K562 (cell line): ENCODE data around the gene BRICD5. TPM values are rescaled to one million over a fixed set of nuclear protein-coding genes. Genes with fewer than 3 reads are reported as not detected.

Source experiments
- ATAC-seq: fragments of 200-7000 bp; cut with Tn5 transposase; 3 replicates; pipeline ENCODE4 v1.9.1; 2020; ENCODE audit warnings: moderate library complexity
- BruUV-seq: library from RNA; stranded (reverse); fragments of 400-500 nt; replicated peaks from 2 replicates; lab custom pipeline; 2021; lab: Mats Ljungman, UMichigan
- CTCF ChIA-PET: fragments of 300-600 bp; formaldehyde crosslinking; extraction: SDS; loops from one replicate; lab custom pipeline; 2021; ENCODE audit warnings: low intra/inter-chr PET ratio; lab: Yijun Ruan, JAX
- POLR2A ChIA-PET: fragments of 300-600, 350-650 bp; sonication (Branson Sonifier 250); formaldehyde crosslinking; extraction: SDS; loops from one replicate; lab custom pipeline; 2021; ENCODE audit warnings: antibody characterized with exemption, inconsistent platforms; lab: Yijun Ruan, JAX
- DNase-seq, 4 experiments: peaks; one replicate each; pipeline versions ENCODE4 v3.0.0 to v3.0.0-alpha.2; 2011 to 2018; ENCODE audit warnings: low spot score in 3 of 4, mixed read lengths in 3 of 4; ENCODE audit errors: extremely low read depth in 1 of 4
- FAIRE-seq: peaks from 2 replicates; lab custom pipeline; 2011; peaks lifted over from hg19 to GRCh38; lab: Jason Lieb, UNC
- H2AFZ ChIP-seq: 2 replicates; pipeline ENCODE4 v1.6.0; 2011; ENCODE audit warnings: low read depth, low read length, control low read depth, inconsistent platforms
- H3K27ac ChIP-seq: fragments of 200-600 bp; 3 replicates; pipeline ENCODE4 v1.8.0; 2011; ENCODE audit warnings: low read depth, mild to moderate bottlenecking, control low read depth, inconsistent platforms, low read length, moderate library complexity, mixed read lengths; ENCODE audit errors: extremely low read depth
- H3K27me3 ChIP-seq, 2 experiments: fragments of 300-600 bp in 1 of 2; 2 replicates in 1 of 2; 3 replicates in 1 of 2; pipeline versions ENCODE4 v1.6.0 to v1.8.0; 2011; ENCODE audit warnings: inconsistent platforms in 2 of 2, low read length in 2 of 2, mild to moderate bottlenecking in 1 of 2, mixed read lengths in 1 of 2, moderate library complexity in 1 of 2; ENCODE audit not compliant: control insufficient read depth in 2 of 2, insufficient read depth in 2 of 2
- H3K36me3 ChIP-seq: fragments of 300-600 bp; 3 replicates; pipeline ENCODE4 v1.8.0; 2011; ENCODE audit warnings: mild to moderate bottlenecking, low read length, inconsistent platforms; ENCODE audit not compliant: control insufficient read depth, insufficient read depth
- H3K4me1 ChIP-seq, 2 experiments: fragments of 200-600 bp in 1 of 2; replicated peaks in 1 of 2; 2 replicates in 1 of 2; 3 replicates in 1 of 2; pipeline versions ENCODE4 v1.5.1 to v1.8.0; 2011; ENCODE audit warnings: inconsistent platforms in 2 of 2, low read length in 2 of 2, mild to moderate bottlenecking in 1 of 2, mixed read lengths in 1 of 2, moderate library complexity in 1 of 2; ENCODE audit not compliant: control insufficient read depth in 2 of 2, insufficient read depth in 2 of 2
- H3K4me2 ChIP-seq: 2 replicates; pipeline ENCODE4 v1.6.1; 2011; ENCODE audit warnings: low read length, control low read depth, inconsistent platforms, mixed read lengths; ENCODE audit not compliant: insufficient read depth
- H3K4me3 ChIP-seq: fragments of 200-600 bp; sonication (generic), shearing (Covaris generic); 2 replicates; pipeline ENCODE4 v1.5.1; 2016; ENCODE audit warnings: control low read depth, inconsistent platforms
- H3K79me2 ChIP-seq: fragments of 200-600 bp; 3 replicates; pipeline ENCODE4 v1.8.0; 2011; ENCODE audit warnings: low read length, inconsistent platforms; ENCODE audit not compliant: control insufficient read depth, insufficient read depth
- H3K9ac ChIP-seq, 2 experiments: 2 replicates each; pipeline versions ENCODE4 v1.6.0 to v1.6.1; 2011; ENCODE audit warnings: low read depth in 2 of 2, low read length in 2 of 2, control low read depth in 1 of 2, inconsistent platforms in 1 of 2, mild to moderate bottlenecking in 1 of 2, mixed read lengths in 1 of 2; ENCODE audit not compliant: insufficient read depth in 1 of 2
- H3K9me1 ChIP-seq: one replicate; pipeline ENCODE4 v1.6.0; 2011; ENCODE audit warnings: inconsistent platforms, mild to moderate bottlenecking, low read length, moderate library complexity; ENCODE audit not compliant: control insufficient read depth, insufficient read depth
- H3K9me3 ChIP-seq: replicated peaks from 2 replicates; pipeline ENCODE4 v1.5.1; 2011; ENCODE audit warnings: low read depth, low read length, inconsistent platforms; ENCODE audit not compliant: control insufficient read depth, insufficient read depth
- H4K20me1 ChIP-seq: replicated peaks from 2 replicates; pipeline ENCODE4 v1.6.1; 2011; ENCODE audit warnings: low read length, inconsistent platforms, mixed read lengths; ENCODE audit not compliant: control insufficient read depth, insufficient read depth
- CCNT2 ChIP-seq: IDR thresholded peaks from 2 replicates; pipeline ENCODE4 v1.6.1; 2011; ENCODE audit warnings: borderline replicate concordance, low read depth, mild to moderate bottlenecking, moderate library complexity, mixed read lengths, low read length; ENCODE audit not compliant: insufficient read length; ENCODE audit errors: extremely low read depth
- ESRRB ChIP-seq: fragments of 250-450 bp; sonication (Bioruptor Pico); IDR thresholded peaks from 2 replicates; pipeline ENCODE4 v1.5.0; 2020; ENCODE audit warnings: mild to moderate bottlenecking, moderate library complexity, borderline replicate concordance
- FOXA3 ChIP-seq, 2 experiments: fragments of 450-650 bp in 1 of 2; sonication (generic) in 1 of 2; formaldehyde crosslinking; IDR thresholded peaks in 1 of 2; conservative IDR thresholded peaks in 1 of 2; 2 replicates each; pipeline versions ENCODE4 v1.4.0 to v1.8.0; 2020 to 2022; ENCODE audit warnings: mild to moderate bottlenecking in 2 of 2, missing genetic modification reagents in 1 of 2
- NKRF ChIP-seq: fragments of 450-650 bp; IDR thresholded peaks from 2 replicates; pipeline ENCODE4 v1.6.1; 2016; ENCODE audit warnings: borderline replicate concordance
- RAD21 ChIP-seq, 2 experiments: fragments of 250-450 bp in 1 of 2; fragments of 450-650 bp in 1 of 2; sonication (Bioruptor Pico) in 1 of 2; formaldehyde crosslinking in 1 of 2; IDR thresholded peaks in 1 of 2; conservative IDR thresholded peaks in 1 of 2; 2 replicates each; pipeline versions ENCODE4 v1.4.0 to v1.8.0; 2020 to 2022; ENCODE audit warnings: mild to moderate bottlenecking in 2 of 2, moderate library complexity in 1 of 2
- SIN3A ChIP-seq, 2 experiments: fragments of 150-350 bp in 1 of 2; IDR thresholded peaks; 2 replicates each; pipeline ENCODE4 v1.6.1; 2011 to 2016; ENCODE audit warnings: borderline replicate concordance in 2 of 2, low read depth in 2 of 2, low read length in 2 of 2, mild to moderate bottlenecking in 2 of 2, moderate library complexity in 2 of 2; ENCODE audit not compliant: control insufficient read depth in 1 of 2
- SMAD4 ChIP-seq: fragments of 250-450 bp; sonication (Bioruptor Pico); conservative IDR thresholded peaks from 2 replicates; pipeline ENCODE4 v1.8.0; 2021; ENCODE audit warnings: inconsistent platforms, mild to moderate bottlenecking, moderate library complexity
- SMARCA5 ChIP-seq: fragments of 450-650 bp; IDR thresholded peaks from 2 replicates; pipeline ENCODE4 v1.6.1; 2016
- SMC3 ChIP-seq: conservative IDR thresholded peaks from 2 replicates; pipeline ENCODE4 v1.6.1; 2011; ENCODE audit warnings: low read depth, low read length, improper control_type of control experiment; ENCODE audit not compliant: insufficient read depth
- SREBF2 ChIP-seq: sonication (generic); formaldehyde crosslinking; IDR thresholded peaks from 2 replicates; pipeline ENCODE4 v1.4.0; 2020; ENCODE audit warnings: mild to moderate bottlenecking, missing genetic modification reagents
- STAG1 ChIP-seq: sonication (generic); formaldehyde crosslinking; IDR thresholded peaks from 2 replicates; pipeline ENCODE4 v1.5.0; 2020; ENCODE audit warnings: missing genetic modification reagents, borderline replicate concordance
- TEAD1 ChIP-seq, 2 experiments: fragments of 450-650 bp in 1 of 2; sonication (generic) in 1 of 2; formaldehyde crosslinking; IDR thresholded peaks; 2 replicates each; pipeline versions ENCODE4 v1.4.0 to v1.8.0; 2020 to 2022; ENCODE audit warnings: mild to moderate bottlenecking in 2 of 2, missing genetic modification reagents in 1 of 2
- TEAD4 ChIP-seq, 2 experiments: sonication (generic) in 1 of 2; formaldehyde crosslinking in 1 of 2; IDR thresholded peaks; 2 replicates each; pipeline versions ENCODE4 v1.6.1 to v1.8.0; 2012 to 2022; ENCODE audit warnings: borderline replicate concordance in 1 of 2, inconsistent platforms in 1 of 2, low read length in 1 of 2, mild to moderate bottlenecking in 1 of 2, missing genetic modification reagents in 1 of 2
- ZNF134 ChIP-seq: fragments of 250-450 bp; sonication (Bioruptor Pico); conservative IDR thresholded peaks from 2 replicates; pipeline ENCODE4 v1.4.0; 2020
- ZNF217 ChIP-seq: sonication (generic); formaldehyde crosslinking; IDR thresholded peaks from 2 replicates; pipeline ENCODE4 v1.8.0; 2022; ENCODE audit warnings: mild to moderate bottlenecking, missing genetic modification reagents
- WGBS: fragments of 100-300 bp; shearing (Covaris generic); methylation state at CpG from one replicate; pipeline ENCODE4 v1.1.6; 2016; ENCODE audit warnings: low coverage, mixed read lengths; ENCODE audit not compliant: insufficient coverage; ENCODE audit errors: missing lambda C conversion rate; 5-methylcytosine and 5-hydroxymethylcytosine counted together
- in situ Hi-C: fragments of 300-500 bp; cut with MboI; formaldehyde crosslinking; loops from 4 replicates; pipeline ENCODE4 v1.15.0; 2018; ENCODE audit warnings: inconsistent platforms, mixed read lengths
- intact Hi-C: fragments of 100-400 bp; cut with micrococcal nuclease; formaldehyde crosslinking; loops from 2 replicates; pipeline ENCODE4 v1.14.2; 2022
- polyA plus RNA-seq, 8 experiments: library from polyadenylated mRNA; depleted of rRNA in 4 of 8; stranded (reverse) in 5 of 8; unstranded in 3 of 8; fragments of >200 nt; fragmentation: Nextera tagmentation in 2 of 8; fragmentation: Illumina TruSeq in 1 of 8; extraction: Ambion mirVana in 2 of 8; extraction: Trizol in 1 of 8; gene quantifications; 2 replicates each; pipeline versions ENCODE4 v1.2.1 to v1.2.3, GENCODE V29; 2011 to 2014; ENCODE audit warnings: inconsistent platforms in 1 of 8, missing spikeins in 1 of 8
- total RNA-seq, 7 experiments: library from RNA; depleted of rRNA in 6 of 7; stranded (reverse); fragments of >200 nt in 6 of 7; fragmentation: Illumina TruSeq in 2 of 7; extraction: Trizol in 2 of 7; gene quantifications; 2 replicates each; pipeline versions ENCODE4 v1.2.1 to v1.2.3, GENCODE V29; 2011 to 2021; ENCODE audit warnings: low replicate concordance in 1 of 7

The BRICD5 gene
- total and polyA plus RNA-seq, 9 of the 15 experiments (the other 6 are each of a cell fraction or from before 2014, with no cell fraction given): 0.24 to 15.1 (median 2.4) TPM; not detected in 1

GRCh38 chr16:2223942-2224486 lies 13.4 kb upstream of the BRICD5 start:
- 0% methylated on average over 18 of the region's 22 CpGs for whole genome bisulfite sequencing
- Histone ChIP-seq H3K9me3 (no peaks in the 10 kb centered on the region), H3K4me1 (peaks cover 11 to 61% of the 10 kb centered on the region in 2 experiments; a peak in 3 of 5 replicates), H3K9ac (peak overlapping the region; percentile 91 to 98), H3K79me2 (peaks cover 53% of the 10 kb centered on the region), H3K4me2 (peak overlapping the region; percentile 77), H3K27ac (peak overlapping the region; percentile 82), H4K20me1 (peaks cover 11% of the 10 kb centered on the region), H3K27me3 (no peaks in the 10 kb centered on the region), H3K36me3 (peaks cover 38% of the 10 kb centered on the region; the same call in 1 of the 3 replicates), H3K9me1 (no peaks in the 10 kb centered on the region), H3K4me3 (peak overlapping the region; percentile 87), H2AFZ (peak overlapping the region; percentile 80)
- intact Hi-C loops (loop anchor here (1.0 kb wide), 1 partner anchor 27 kb away; the partner anchor contains the start of gene ECI1), in situ Hi-C loops (no loop called here)
- BruUV-seq: TSS peak; percentile 73
- ChIA-PET CTCF (no interaction called here), POLR2A (interaction anchor here (0.6 to 5.0 kb wide), 11 partner anchors 8 to 259 kb away, joined by 3 to 29 read pairs (median 5); partner anchors contain the start of genes BRICD5, DNASE1L2, ECI1 and PGP)
- DNase-seq (peak in 3 of 4 experiments; percentile 66 to 77 (median 68)), ATAC-seq (peak; percentile 74), FAIRE-seq (no peak)
- TF ChIP-seq ESRRB (CRISPR knock-in tag) (no peak), SMARCA5 (peak; percentile 73; the same call in 1 of the 2 replicates), SREBF2 (CRISPR knock-in tag) (0 out of 2 replicates have a peak, but pooled peaks have one; percentile 50), SMC3 (0 out of 2 replicates have a peak, but pooled peaks have one; percentile 3), SMAD4 (CRISPR knock-in tag) (peak; percentile 46; the same call in 1 of the 2 replicates), SIN3A (IDR thresholded peaks at IDR 0.05; ENCODE audit: borderline replicate concordance in 2 of 2, control insufficient read depth in 1 of 2, low read depth in 2 of 2, low read length in 2 of 2) (peak in 1 of 2 experiments; percentile 10; a peak in 1 of 4 replicates), ZNF134 (CRISPR knock-in tag) (peak; percentile 50; the same call in 1 of the 2 replicates), TEAD1 (CRISPR knock-in tag; IDR thresholded peaks at IDR 0.05) (0 out of 4 replicates have a peak, but pooled peaks of 1 of the 2 experiments have one; percentile 12), TEAD4 (IDR thresholded peaks at IDR 0.05; ENCODE audit: low read length) (peak; percentile 7; the same call in 1 of the 2 replicates), TEAD4 (CRISPR knock-in tag; IDR thresholded peaks at IDR 0.05; ENCODE audit: borderline replicate concordance) (no peak), NKRF (0 out of 2 replicates have a peak, but pooled peaks have one; percentile 53), ZNF217 (CRISPR knock-in tag) (no peak), RAD21 (CRISPR knock-in tag; conservative IDR thresholded peaks at IDR 0.05 in 1 of 2, IDR thresholded peaks at IDR 0.05 in 1 of 2) (peak; percentile 25 to 46; a peak in 2 of 4 replicates), STAG1 (CRISPR knock-in tag) (no peak), CCNT2 (peak; percentile 14), FOXA3 (CRISPR knock-in tag; conservative IDR thresholded peaks at IDR 0.05 in 1 of 2, IDR thresholded peaks at IDR 0.05 in 1 of 2) (peak in 1 of 2 experiments; percentile 30; a peak in 1 of 4 replicates)
